Prostate gland (tissue), 2 donors: ENCODE measurements around the gene SNX17. TPM values are rescaled to one million over a fixed set of nuclear protein-coding genes. Genes with fewer than 3 reads are reported as not detected.

Source experiments
- DNase-seq: peaks from one replicate; pipeline ENCODE4 v3.0.0-alpha.2; 2019; ENCODE audit warnings: low spot score
- H3K27ac ChIP-seq, 2 donors: fragments of 200-600 bp; sonication (generic); 2 replicates each; pipeline ENCODE4 v1.5.1; 2017 to 2019
- H3K27me3 ChIP-seq: fragments of 200-600 bp; sonication (generic); replicated peaks from 2 replicates; pipeline ENCODE4 v1.5.1; 2019; ENCODE audit not compliant: insufficient read depth
- H3K36me3 ChIP-seq, 2 donors: fragments of 200-600 bp; sonication (generic); 1 replicate in 1 of 2; 2 replicates in 1 of 2; pipeline versions ENCODE4 v1.5.1 to v1.8.1; 2017 to 2019
- H3K4me1 ChIP-seq: fragments of 200-600 bp; sonication (generic); replicated peaks from 2 replicates; pipeline ENCODE4 v1.5.1; 2019
- H3K4me3 ChIP-seq, 2 donors: fragments of 200-600 bp; sonication (generic); 2 replicates each; pipeline ENCODE4 v1.5.1; 2017 to 2019
- H3K9me3 ChIP-seq: fragments of 200-600 bp; sonication (generic); 2 replicates; pipeline ENCODE4 v1.5.1; 2017
- CTCF ChIP-seq, 4 experiments: fragments of 200-600 bp in 2 of 4; fragments of 450-650 bp in 2 of 4; sonication (generic) in 2 of 4; IDR thresholded peaks; 1 replicate in 3 of 4; 2 replicates in 1 of 4; pipeline ENCODE4 v1.5.1; 2016 to 2019; ENCODE audit warnings: antibody characterized with exemption in 4 of 4, mild to moderate bottlenecking in 2 of 4, moderate library complexity in 2 of 4
- POLR2A ChIP-seq: fragments of 450-650 bp; IDR thresholded peaks from one replicate; pipeline ENCODE4 v1.6.1; 2016; ENCODE audit warnings: antibody characterized with exemption, mild to moderate bottlenecking
- POLR2AphosphoS5 ChIP-seq: sonication (generic); formaldehyde crosslinking; IDR thresholded peaks from one replicate; pipeline ENCODE4 v1.6.1; 2017; ENCODE audit warnings: antibody characterized with exemption
- WGBS: methylation state at CpG from one replicate; pipeline ENCODE4 v1.1.5; 2018; 5-methylcytosine and 5-hydroxymethylcytosine counted together
- intact Hi-C: fragments of 100-400 bp; cut with DNase I; formaldehyde crosslinking; loops from one replicate; pipeline ENCODE4 v1.14.2; 2022
- total RNA-seq, 2 donors: library from RNA; depleted of rRNA; stranded (reverse); fragments of >200 nt; gene quantifications; one replicate each; pipeline ENCODE4 v1.1.0, GENCODE V29; 2016

SNX17 gene
- total RNA-seq, 2 donors from 2014 or later = 127 to 134 TPM

GRCh38 chr2:27370816-27371620, 602 bp downstream of the SNX17 start:
- peaks cover 23 to 30% of the 10 kb centered on the region in 2 donors for H3K36me3 ChIP-seq
- peak; percentile 27 for DNase-seq
- intact Hi-C loops = loop anchor here (10.0 kb wide), 1 partner anchor 156 kb away; the partner anchor contains the start of genes ATRAID, CAD and SLC5A6

GRCh38 chr2:27372937-27373336, 2.5 kb downstream of the SNX17 start:
- TF ChIP-seq POLR2A = no peak
- TF ChIP-seq POLR2AphosphoS5 = no peak
- no peak for TF ChIP-seq CTCF (IDR thresholded peaks at IDR 0.05)
- Histone ChIP-seq H3K4me3 (no peak overlapping the region), H3K27me3 (no peaks in the 10 kb centered on the region), H3K9me3 (no peaks in the 10 kb centered on the region), H3K27ac (peak overlapping the region in 1 of 2 donors; percentile 91), H3K4me1 (peaks cover 19% of the 10 kb centered on the region), H3K36me3 (peaks cover 13 to 20% of the 10 kb centered on the region in 2 donors)
- 93% methylated on average over 6 of the region's 6 CpGs for WGBS
- no peak for DNase-seq
- intact Hi-C loops = loop anchor here (10.0 kb wide), 1 partner anchor 158 kb away; the partner anchor contains the start of genes ATRAID, CAD and SLC5A6

More at GRCh38 chr2:27370816-27371620, 602 bp downstream of the SNX17 start:
- Histone ChIP-seq H3K27ac (peak overlapping the region; percentile 83 to 91), H3K27me3 (no peaks in the 10 kb centered on the region), H3K9me3 (no peaks in the 10 kb centered on the region), H3K4me1 (peaks cover 19% of the 10 kb centered on the region), H3K4me3 (peak overlapping the region; percentile 71 to 82)
- TF ChIP-seq POLR2AphosphoS5 (peak; percentile 5), POLR2A (peak; percentile 15), CTCF (IDR thresholded peaks at IDR 0.05) (no peak)
- 2% methylated on average over 24 of the region's 46 CpGs for WGBS

GRCh38 chr2:27373567-27373966, 3.2 kb downstream of the SNX17 start:
- DNase-seq = no peak
- peaks cover 13 to 20% of the 10 kb centered on the region in 2 donors for H3K36me3 ChIP-seq
- no peak overlapping the region for H3K27ac ChIP-seq
- TF ChIP-seq CTCF (IDR thresholded peaks at IDR 0.05) (no peak), POLR2A (no peak), POLR2AphosphoS5 (no peak)
- no peaks in the 10 kb centered on the region for H3K9me3 ChIP-seq
- intact Hi-C loops = loop anchor here (10.0 kb wide), 1 partner anchor 159 kb away; the partner anchor contains the start of genes ATRAID, CAD and SLC5A6
- no peak overlapping the region for H3K4me3 ChIP-seq
- H3K4me1 ChIP-seq = peaks cover 18% of the 10 kb centered on the region
- WGBS = 83% methylated on average over 5 of the region's 5 CpGs
- no peaks in the 10 kb centered on the region for H3K27me3 ChIP-seq

- intact Hi-C loops = loop anchor here (10.0 kb wide), 1 partner anchor 161 kb away; the partner anchor contains the start of genes ATRAID, CAD and SLC5A6
- Histone ChIP-seq H3K9me3 (no peaks in the 10 kb centered on the region), H3K36me3 (peaks cover 13 to 20% of the 10 kb centered on the region in 2 donors), H3K4me3 (no peak overlapping the region), H3K27me3 (no peaks in the 10 kb centered on the region), H3K4me1 (peaks cover 14% of the 10 kb centered on the region), H3K27ac (no peak overlapping the region)
- TF ChIP-seq POLR2A (no peak), POLR2AphosphoS5 (no peak), CTCF (IDR thresholded peaks at IDR 0.05) (no peak)
- WGBS = 86% methylated on average over 18 of the region's 20 CpGs
- DNase-seq = no peak
Measured at GRCh38 chr2:27375513-27376099, 5.2 kb downstream of the SNX17 start.
